ENCODE results near the gene AUTS2.

DNA sequence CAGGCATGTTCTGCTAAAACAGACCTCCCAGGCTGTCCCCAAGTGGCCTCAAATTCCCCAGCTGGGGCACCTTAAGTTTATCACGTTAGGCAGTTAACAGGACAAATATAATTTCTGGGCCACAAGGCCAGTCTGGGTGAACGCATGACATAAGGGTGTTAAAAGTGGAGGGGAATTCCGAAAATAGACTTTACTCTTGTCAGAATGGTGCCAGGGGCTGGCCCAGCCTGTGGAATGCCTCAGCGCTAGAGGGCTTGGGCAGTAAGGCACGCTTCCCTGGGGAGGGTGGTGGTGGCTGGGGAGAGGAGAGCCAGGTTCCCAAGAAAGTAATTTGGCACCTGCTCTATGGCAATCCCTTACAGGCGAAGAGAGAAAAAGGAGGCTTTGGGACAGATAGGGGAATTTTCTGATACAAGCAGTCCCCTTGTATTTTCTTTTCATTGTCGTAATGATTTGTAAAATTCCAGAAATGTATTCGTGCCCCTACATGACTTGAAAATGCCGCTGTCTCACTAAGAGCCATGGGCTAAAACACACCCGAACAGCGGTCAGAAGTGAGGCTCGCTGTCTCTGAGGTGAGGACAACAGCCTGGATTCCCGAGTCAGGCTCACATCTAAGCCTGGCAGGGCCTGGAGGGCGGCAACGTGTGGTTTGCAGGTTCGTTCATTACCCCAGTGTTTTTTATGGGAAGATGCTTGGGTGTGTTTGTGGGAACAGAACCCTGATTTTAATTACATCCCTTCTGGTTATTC, 1070.5 kb downstream of the AUTS2 start:
- TF ChIP-seq POLR2A (IDR thresholded peaks at IDR 0.05): no peak
- TF ChIP-seq CTCF (IDR thresholded peaks at IDR 0.05): no peak
- no peak for TF ChIP-seq POLR2AphosphoS5 (IDR thresholded peaks at IDR 0.05; ENCODE audit: insufficient read depth in 1 of 2, low read depth in 1 of 2)

Data from vagina (tissue), 2 donors.